ENCODE measurements around the gene CPSF3.
A peak's percentile ranks its signal among the peaks of the same experiment; 100 is the strongest.

CPSF3 gene

DNA sequence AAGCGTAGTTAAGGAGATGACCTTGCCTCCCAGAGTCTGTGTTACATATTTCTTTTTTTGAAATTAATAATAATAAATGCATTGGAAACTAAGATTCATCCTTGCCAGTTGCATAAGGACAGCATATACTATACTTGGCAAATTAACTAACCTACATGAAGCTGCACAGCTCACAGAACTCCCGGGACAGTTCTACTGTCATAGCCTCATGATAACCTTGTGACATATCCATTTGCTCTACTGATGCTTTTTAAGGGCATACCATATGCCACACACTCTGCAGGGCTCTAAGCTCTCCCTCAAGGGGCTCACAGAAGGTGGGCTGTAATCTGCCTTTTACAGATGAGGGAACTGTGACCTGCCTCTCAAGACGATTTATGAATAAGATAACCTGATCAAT is 3.9 kb upstream of the CPSF3 start:
- no peak for DNase-seq (ENCODE audit: low read depth)

DNA sequence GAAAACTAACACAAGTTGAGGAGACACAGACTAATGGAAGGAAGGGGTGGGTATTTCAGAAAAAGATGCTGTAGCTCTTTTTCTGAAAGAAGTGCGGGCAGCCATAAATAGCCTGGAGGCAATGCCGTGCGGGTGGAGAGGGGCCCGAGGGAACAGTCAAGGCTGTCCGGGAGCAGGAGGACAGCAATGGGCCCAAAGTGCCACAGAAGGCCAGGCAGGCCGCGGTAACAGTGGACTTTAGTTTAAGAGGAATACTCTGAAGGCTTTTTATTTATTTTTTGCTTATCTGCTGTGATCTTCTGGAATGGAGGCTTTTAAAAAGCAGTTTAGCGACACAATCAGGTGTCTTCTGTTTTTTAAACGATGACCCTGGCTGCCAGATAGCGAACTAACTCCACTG is 3.0 kb upstream of the CPSF3 start:
- no peak for DNase-seq (ENCODE audit: low read depth)

- DNase-seq (ENCODE audit: low read depth), result peak; percentile 61
Measured at GRCh38 chr2:9422321-9423099, 944 bp upstream of the CPSF3 start.

DNA sequence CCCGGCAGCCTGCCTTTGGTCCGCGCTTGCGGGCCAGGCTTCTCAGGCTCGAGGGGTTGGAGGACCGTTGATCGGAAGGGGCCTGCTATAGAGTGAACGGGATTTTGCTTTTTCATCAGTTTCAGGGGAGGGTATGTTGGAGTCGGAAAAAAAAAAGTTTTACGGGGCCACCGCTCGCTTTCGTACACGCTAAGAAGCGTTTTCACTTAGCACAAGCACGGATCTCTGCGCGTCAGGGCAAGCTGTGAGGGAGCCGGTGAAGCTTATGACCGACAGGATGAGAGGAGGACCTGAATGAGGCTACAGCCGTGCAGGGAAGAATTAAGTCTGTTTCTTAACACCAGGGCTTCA is 443 bp downstream of the CPSF3 start:
- DNase-seq (ENCODE audit: low read depth), result peak; percentile 43

DNA sequence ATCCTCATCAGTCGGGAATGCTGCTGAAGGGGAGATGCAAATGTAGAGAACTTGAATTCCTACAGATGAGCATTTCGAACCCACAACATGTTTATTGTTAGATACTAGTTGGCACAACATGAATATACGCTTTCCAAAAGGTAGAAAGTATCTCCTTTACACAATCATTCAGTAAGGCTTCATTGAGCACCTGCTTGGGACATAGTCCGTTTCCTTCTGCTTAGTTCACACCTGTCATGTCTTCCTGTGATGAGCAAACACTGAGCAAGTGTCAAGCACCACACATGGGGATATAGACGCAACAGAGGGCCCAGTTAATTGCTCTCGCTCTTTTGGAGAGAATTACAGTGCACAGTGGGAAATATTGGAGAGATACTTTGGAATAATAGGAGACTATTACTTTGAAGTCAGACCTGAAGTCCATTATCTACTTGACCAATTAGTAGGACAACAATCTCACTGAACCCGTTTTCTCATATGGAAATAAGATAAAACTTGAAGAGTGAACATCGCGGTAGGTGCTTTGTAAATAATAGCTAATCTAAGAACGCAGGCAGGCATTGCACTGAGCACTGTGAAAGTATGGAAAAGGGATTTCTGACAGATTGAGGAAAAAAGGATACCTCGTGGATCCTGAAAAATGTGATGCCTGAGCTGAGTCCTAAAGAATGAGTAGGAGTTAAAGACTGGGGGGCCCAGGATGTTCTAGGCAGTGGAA is 1.2 kb downstream of the CPSF3 start:
- DNase-seq (ENCODE audit: low read depth), result peak; percentile 25

- DNase-seq (ENCODE audit: low read depth), result peak; percentile 55
Measured at GRCh38 chr2:9428965-9429577, 5.6 kb downstream of the CPSF3 start.

DNA sequence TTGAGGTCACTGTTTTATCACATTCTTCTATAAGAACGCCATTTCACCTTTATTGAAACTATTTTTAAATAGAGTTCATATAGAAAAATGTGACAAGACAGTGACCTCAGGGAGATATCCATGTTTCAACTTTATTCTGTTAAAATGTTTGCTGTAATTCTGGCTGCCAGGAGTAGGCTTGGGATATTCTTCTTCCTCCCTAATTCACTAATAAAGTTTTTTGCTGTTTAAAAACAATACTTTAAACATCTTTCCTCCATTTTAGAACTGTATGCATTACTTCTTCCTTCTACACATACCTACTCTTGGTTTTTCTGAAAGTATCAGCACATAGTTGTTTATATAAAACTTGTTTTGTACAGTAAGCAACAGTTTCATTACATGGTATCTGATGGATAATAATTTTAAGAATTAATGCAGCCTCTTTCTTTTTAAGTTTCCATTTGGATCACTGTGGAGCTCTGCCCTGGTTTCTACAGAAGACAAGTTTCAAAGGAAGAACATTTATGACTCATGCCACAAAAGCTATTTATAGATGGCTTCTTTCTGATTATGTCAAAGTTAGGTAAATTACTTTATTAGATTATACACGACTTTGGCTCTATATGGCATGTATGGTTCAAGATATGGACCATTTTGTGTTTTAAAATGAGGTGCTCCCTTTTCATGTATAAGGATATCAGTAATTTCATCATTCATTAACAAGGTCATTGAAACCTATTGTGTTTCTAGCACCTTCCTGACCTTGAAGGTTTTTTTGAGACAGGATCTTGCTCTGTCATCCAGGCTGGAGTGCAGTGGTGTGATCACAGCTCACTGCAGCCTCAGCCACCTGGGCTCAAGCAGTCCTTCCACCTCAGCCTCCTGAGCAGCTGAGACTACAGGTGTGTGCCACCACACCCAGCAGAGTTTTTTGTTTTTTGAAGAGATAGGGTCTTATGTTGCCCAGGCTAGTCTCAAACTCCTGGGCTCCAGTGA is 7.2 kb downstream of the CPSF3 start:
- DNase-seq (ENCODE audit: low read depth), result peak; percentile 32

DNA sequence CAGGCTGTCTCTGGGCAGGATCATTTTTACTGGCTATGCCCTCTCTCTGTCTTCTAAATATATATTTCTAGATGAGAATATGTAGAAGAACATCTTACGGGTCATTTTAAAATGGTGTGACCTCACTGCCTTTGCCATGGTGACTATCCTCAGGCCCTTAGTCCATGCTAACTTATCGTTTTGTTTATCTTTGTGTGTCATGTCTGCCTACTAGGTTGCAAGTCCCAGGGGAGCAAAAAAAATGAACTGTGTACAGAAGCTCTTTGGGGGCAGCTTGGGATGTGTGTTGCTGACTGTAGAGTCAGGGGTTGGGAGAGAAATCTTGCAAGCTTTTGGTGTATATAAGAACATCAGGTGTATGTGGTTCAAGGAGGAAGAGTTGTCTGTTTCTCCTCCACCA is 11.0 kb downstream of the CPSF3 start:
- DNase-seq (ENCODE audit: low read depth), result no peak

DNA sequence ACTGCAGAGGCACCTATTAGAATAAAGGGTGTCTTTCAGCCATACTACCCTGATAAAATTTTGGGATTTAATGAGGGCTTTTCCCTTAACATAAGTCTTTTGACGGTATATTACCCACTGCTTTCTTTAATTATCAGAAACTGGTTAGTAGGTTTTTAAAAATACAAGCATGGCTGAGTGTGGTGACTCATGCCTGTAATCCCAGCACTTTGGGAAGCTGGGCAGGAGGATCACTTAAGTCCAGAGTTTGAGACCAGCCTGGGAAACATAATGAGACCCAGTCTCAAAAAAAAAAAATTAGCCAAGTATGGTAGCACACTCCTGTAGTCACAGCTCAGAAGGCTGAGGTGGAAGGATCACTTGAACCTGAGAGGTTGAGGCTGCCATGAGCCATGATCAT is 16.1 kb downstream of the CPSF3 start:
- DNase-seq (ENCODE audit: low read depth), result peak; percentile 29

GRCh38 chr2:9440058-9440727 is 16.7 kb downstream of the CPSF3 start:
- DNase-seq (ENCODE audit: low read depth), result peak; percentile 73

- no peak for DNase-seq (ENCODE audit: low read depth)
Measured at GRCh38 chr2:9441556-9441955, 18.1 kb downstream of the CPSF3 start.

- no peak for DNase-seq (ENCODE audit: low read depth)
Measured at GRCh38 chr2:9443526-9443925, 20.1 kb downstream of the CPSF3 start.

GRCh38 chr2:9445089-9445488 is 21.6 kb downstream of the CPSF3 start:
- no peak for DNase-seq (ENCODE audit: low read depth)

DNA sequence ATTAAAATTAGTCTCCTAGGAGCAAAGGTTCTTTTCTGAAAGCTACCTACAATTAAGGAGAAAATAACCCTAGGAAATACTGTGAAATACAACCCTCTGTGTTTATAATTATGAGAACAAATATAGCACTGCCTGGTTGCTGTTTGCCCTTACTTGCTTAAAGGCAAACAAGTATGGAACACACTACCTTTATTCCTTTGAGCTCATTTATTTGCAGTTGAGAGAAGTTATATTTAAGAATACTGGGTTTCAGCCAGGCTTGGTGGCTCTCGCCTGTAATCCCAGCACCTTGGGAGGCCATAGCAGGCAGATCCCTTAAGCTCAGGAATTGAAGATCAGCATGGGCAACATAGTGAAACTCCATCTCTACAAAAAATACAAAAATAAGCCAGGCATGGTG is 27.8 kb downstream of the CPSF3 start:
- no peak for DNase-seq (ENCODE audit: low read depth)

DNA sequence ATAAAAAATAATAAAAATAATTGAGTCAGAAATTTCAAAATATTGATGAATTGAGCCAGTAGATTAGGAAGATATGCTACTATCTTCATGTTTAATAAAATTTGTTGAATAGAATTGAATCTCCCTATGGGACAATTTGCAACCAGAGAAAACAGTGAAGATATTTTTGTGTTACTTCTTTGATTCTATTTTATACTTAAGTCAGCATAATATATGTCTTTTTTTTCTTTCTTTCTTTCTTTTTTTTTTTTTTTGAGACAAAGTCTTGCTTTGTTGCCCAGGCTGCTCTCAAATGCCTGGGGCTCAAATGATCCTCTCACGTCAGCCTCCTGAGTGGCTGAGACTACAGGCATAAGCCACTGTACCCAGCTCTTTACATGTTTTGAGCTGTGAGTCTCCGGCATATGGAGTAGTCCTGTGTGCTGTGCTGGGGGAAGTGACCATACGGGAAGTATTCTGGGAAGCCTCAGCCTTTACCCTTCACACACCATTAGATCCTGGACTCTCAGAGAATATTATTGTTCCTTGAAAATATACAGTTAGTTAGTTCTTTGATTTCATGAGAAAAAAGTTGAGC is 37.1 kb downstream of the CPSF3 start:
- no peak for DNase-seq (ENCODE audit: low read depth)

DNA sequence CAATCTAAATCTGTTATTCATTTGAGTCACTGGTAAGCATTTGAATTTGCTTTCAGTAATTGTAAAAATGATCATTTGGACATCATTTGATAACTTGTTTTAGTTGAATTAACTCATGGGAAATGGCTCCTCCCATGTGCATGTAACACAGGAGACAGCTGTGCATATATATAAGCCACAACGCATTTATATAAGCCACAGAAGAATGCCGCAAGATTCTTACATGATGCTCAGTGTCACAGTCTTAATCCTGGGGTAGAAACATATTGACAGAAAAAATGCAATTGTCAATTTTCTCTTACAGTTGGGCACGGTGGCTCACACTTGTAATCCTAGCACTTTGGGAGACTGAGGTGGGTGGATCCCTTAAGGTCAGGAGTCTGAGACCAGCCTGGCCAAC is 37.6 kb downstream of the CPSF3 start:
- no peak for DNase-seq (ENCODE audit: low read depth)

DNA sequence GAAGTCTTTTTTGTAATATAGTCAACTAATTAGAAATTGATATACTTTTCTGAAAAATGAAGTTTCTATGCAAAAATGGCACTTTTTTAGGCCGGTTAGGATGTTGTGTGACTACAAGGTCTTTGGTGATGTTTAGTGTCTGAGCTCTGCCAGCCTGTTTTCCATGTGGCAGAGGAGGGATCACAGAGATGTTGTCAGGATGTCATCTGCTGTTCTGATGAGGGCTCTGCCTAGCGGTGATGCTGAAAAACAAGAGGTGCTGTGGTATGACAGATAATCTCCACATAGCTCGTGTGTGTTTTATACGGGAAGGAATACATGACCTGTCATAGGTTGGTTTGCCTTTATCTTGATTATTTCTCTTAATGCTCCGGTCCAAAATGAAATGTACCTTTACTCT is 38.9 kb downstream of the CPSF3 start:
- DNase-seq (ENCODE audit: low read depth), result no peak

- DNase-seq (ENCODE audit: low read depth), result no peak
Measured at GRCh38 chr2:9462886-9463697, 39.6 kb downstream of the CPSF3 start.

DNA sequence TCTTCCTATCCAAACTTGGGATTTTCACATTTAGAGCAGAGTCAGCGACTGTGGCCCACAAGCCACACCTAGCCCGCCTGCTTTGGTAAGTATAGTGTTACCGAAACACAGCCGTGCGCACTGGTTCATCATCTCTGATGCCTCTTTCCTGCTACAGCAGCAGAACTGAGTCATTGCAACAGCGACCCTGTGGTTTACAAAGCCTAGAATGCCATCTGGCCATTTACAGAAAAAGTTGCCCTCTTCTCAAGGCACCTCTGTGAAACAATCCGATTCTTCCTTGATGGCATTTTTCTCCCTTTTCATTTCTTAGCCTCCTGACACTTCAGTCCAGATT is 40.2 kb downstream of the CPSF3 start:
- DNase-seq (ENCODE audit: low read depth), result peak; percentile 54

- DNase-seq (ENCODE audit: low read depth), result no peak
Measured at GRCh38 chr2:9465170-9465569, 41.7 kb downstream of the CPSF3 start.
